Middle frontal gyrus (tissue), 1 donor: ENCODE data around the gene IFNL1.
"Not testable (repeated sequence)": the region's sequence is repeated elsewhere in the genome, so short reads cannot be mapped to it uniquely, and the experiment has no call there.

Experiments
- DNase-seq: peaks from one replicate; pipeline ENCODE4 v3.0.0-alpha.2; 2015; ENCODE audit warnings: low spot score; ENCODE audit errors: extremely low spot score

IFNL1 gene

GRCh38 chr19:39296055-39296645 lies at the start of gene IFNL1:
TSS of gene IFNL1 (plus strand) at chr19:39296407. CDS start at chr19:39296422, 15 bp downstream.
- no peak for DNase-seq

GRCh38 chr19:39246951-39247669 lies 49.1 kb upstream of the IFNL1 start:
- DNase-seq: no peak

GRCh38 chr19:39247701-39248664 lies 48.2 kb upstream of the IFNL1 start:
- DNase-seq: no peak

- DNase-seq: no peak
These were observed 47.4 kb upstream of the IFNL1 start, which contains the start of gene IFNL4 for GRCh38 chr19:39248806-39249205. TSS of gene IFNL4 (minus strand) at chr19:39248856.

GRCh38 chr19:39251081-39251480 lies 45.1 kb upstream of the IFNL1 start:
- DNase-seq: no peak

GRCh38 chr19:39251846-39252245 lies 44.4 kb upstream of the IFNL1 start:
- no peak for DNase-seq

GRCh38 chr19:39252458-39252857 lies 43.7 kb upstream of the IFNL1 start:
- DNase-seq: no peak

- DNase-seq: no peak
These were observed 42.6 kb upstream of the IFNL1 start for GRCh38 chr19:39253374-39254149.

GRCh38 chr19:39254531-39255345 lies 41.5 kb upstream of the IFNL1 start:
- DNase-seq: no peak

- no peak for DNase-seq
These were observed 39.0 kb upstream of the IFNL1 start for GRCh38 chr19:39257227-39257626.

- DNase-seq: no peak
These were observed 34.5 kb upstream of the IFNL1 start for GRCh38 chr19:39261704-39262103.

GRCh38 chr19:39262496-39262895 lies 33.7 kb upstream of the IFNL1 start:
- DNase-seq: no peak

GRCh38 chr19:39263912-39264305 lies 32.3 kb upstream of the IFNL1 start:
- DNase-seq: no peak

GRCh38 chr19:39264306-39265290 lies 31.6 kb upstream of the IFNL1 start:
- DNase-seq: no peak

GRCh38 chr19:39265321-39265916 lies 30.8 kb upstream of the IFNL1 start:
- DNase-seq: no peak

- not testable (repeated sequence) for DNase-seq
These were observed 28.1 kb upstream of the IFNL1 start, which contains the start of gene IFNL2 for GRCh38 chr19:39268085-39268484. TSS of gene IFNL2 (plus strand) at chr19:39268396. CDS start at chr19:39268569, 173 bp downstream.

GRCh38 chr19:39268531-39269223 lies 27.5 kb upstream of the IFNL1 start:
- DNase-seq: not testable (repeated sequence)

GRCh38 chr19:39269369-39269768 lies 26.8 kb upstream of the IFNL1 start:
- not testable (repeated sequence) for DNase-seq
